B cell (primary cell): ENCODE data around the gene KDF1. TPM values are rescaled to one million over a fixed set of nuclear protein-coding genes. Genes with fewer than 3 reads are reported as not detected.

Experiments used
- ATAC-seq: fragments of 200-7000 bp; cut with Tn5 transposase; one replicate; pipeline ENCODE4 v1.10.0; 2021; ENCODE audit warnings: low read depth, mild to moderate bottlenecking, moderate number of reproducible peaks, moderate library complexity
- CTCF ChIA-PET: fragments of 350-600 bp; sonication (Branson Sonifier 250); formaldehyde crosslinking; loops from one replicate; lab custom pipeline; 2021; ENCODE audit warnings: antibody characterized with exemption, inconsistent platforms; lab: Charles Lee
- POLR2A ChIA-PET: fragments of 350-600 bp; sonication (Branson Sonifier 250); formaldehyde crosslinking; loops from one replicate; lab custom pipeline; 2021; ENCODE audit warnings: antibody characterized with exemption; lab: Charles Lee
- DNase-seq: peaks from one replicate; pipeline ENCODE4 v3.0.0; 2013
- H2AFZ ChIP-seq: 2 replicates; pipeline ENCODE4 v1.6.1; 2012; ENCODE audit warnings: mild to moderate bottlenecking, low read depth, low read length; ENCODE audit not compliant: insufficient read depth, poor library complexity, severe bottlenecking
- H3K27ac ChIP-seq, 2 donors: 1 replicate in 1 of 2; 2 replicates in 1 of 2; pipeline ENCODE4 v1.5.1; 2012 to 2013; ENCODE audit warnings: low read length in 2 of 2, mild to moderate bottlenecking in 2 of 2, moderate library complexity in 1 of 2
- H3K27me3 ChIP-seq, 4 experiments: fragments of 200-600 bp in 1 of 4; sonication (generic) in 1 of 4; replicated peaks in 1 of 4; 1 replicate in 2 of 4; 2 replicates in 2 of 4; pipeline versions ENCODE4 v1.6.1 to v1.7.0; 2013 to 2016; ENCODE audit warnings: low read length in 3 of 4, mild to moderate bottlenecking in 2 of 4, mixed read lengths in 1 of 4, moderate library complexity in 1 of 4; ENCODE audit not compliant: insufficient read depth in 4 of 4, control insufficient read depth in 3 of 4; ENCODE audit errors: control extremely low read depth in 1 of 4
- H3K36me3 ChIP-seq, 2 experiments: replicated peaks in 1 of 2; 1 replicate in 1 of 2; 2 replicates in 1 of 2; pipeline versions ENCODE4 v1.6.1 to v1.7.1; 2013; ENCODE audit warnings: low read length in 1 of 2; ENCODE audit not compliant: insufficient read depth in 2 of 2, control insufficient read depth in 1 of 2; ENCODE audit errors: control extremely low read depth in 1 of 2, extremely low read depth in 1 of 2
- H3K4me1 ChIP-seq, 2 donors: fragments of 200-600 bp in 1 of 2; sonication (generic) in 1 of 2; 1 replicate in 1 of 2; 2 replicates in 1 of 2; pipeline versions ENCODE4 v1.5.1 to v1.6.1; 2013 to 2017; ENCODE audit warnings: low read length in 2 of 2; ENCODE audit not compliant: control insufficient read depth in 2 of 2, insufficient read depth in 2 of 2
- H3K4me2 ChIP-seq: replicated peaks from 2 replicates; pipeline ENCODE3; 2012; ENCODE audit warnings: mild to moderate bottlenecking, low read depth, low read length; ENCODE audit not compliant: poor library complexity, severe bottlenecking
- H3K4me3 ChIP-seq, 5 experiments: fragments of 200-600 bp in 1 of 5; sonication (generic) in 1 of 5; 1 replicate in 3 of 5; 2 replicates in 2 of 5; pipeline versions ENCODE4 v1.5.1 to v1.7.0; 2011 to 2016; ENCODE audit warnings: low read length in 4 of 5, mild to moderate bottlenecking in 4 of 5, low read depth in 2 of 5, control low read depth in 1 of 5, moderate library complexity in 1 of 5; ENCODE audit not compliant: insufficient read depth in 1 of 5; ENCODE audit errors: control extremely low read depth in 1 of 5, extremely low read depth in 1 of 5
- H3K79me2 ChIP-seq: fragments of 200-600 bp; sonication (generic); one replicate; pipeline ENCODE4 v1.6.0; 2016; ENCODE audit warnings: low read length; ENCODE audit not compliant: control insufficient read depth, insufficient read depth
- H3K9ac ChIP-seq: fragments of 200-600 bp; sonication (generic); 2 replicates; pipeline ENCODE4 v1.6.1; 2017; ENCODE audit warnings: mild to moderate bottlenecking, low read length, moderate library complexity
- H3K9me3 ChIP-seq, 3 donors: one replicate each; pipeline versions ENCODE4 v1.6.1 to v1.7.1; 2013; ENCODE audit warnings: low read length in 2 of 3; ENCODE audit not compliant: control insufficient read depth in 2 of 3, insufficient read depth in 1 of 3; ENCODE audit errors: control extremely low read depth in 1 of 3
- H4K20me1 ChIP-seq: 2 replicates; pipeline ENCODE4 v1.6.0; 2012; ENCODE audit warnings: mild to moderate bottlenecking, low read length; ENCODE audit not compliant: insufficient read depth, control insufficient read depth, poor library complexity, severe bottlenecking
- H3K27ac Mint-ChIP-seq: one replicate; pipeline ENCODE4 v1.8.0; 2021; ENCODE audit warnings: mixed read lengths
- H3K27me3 Mint-ChIP-seq: one replicate; pipeline ENCODE4 v1.8.0; 2021; ENCODE audit warnings: mixed read lengths
- H3K4me1 Mint-ChIP-seq: one replicate; pipeline ENCODE4 v1.8.0; 2021; ENCODE audit warnings: mixed read lengths
- H3K4me3 Mint-ChIP-seq: one replicate; pipeline ENCODE4 v1.8.0; 2021; ENCODE audit warnings: mixed read lengths
- H3K9me3 Mint-ChIP-seq: one replicate; pipeline ENCODE4 v1.8.0; 2022; ENCODE audit warnings: mixed read lengths; ENCODE audit not compliant: insufficient read depth
- EZH2 ChIP-seq: IDR thresholded peaks from 2 replicates; pipeline ENCODE4 v1.6.1; 2012; ENCODE audit warnings: borderline replicate concordance, low read depth, mild to moderate bottlenecking, moderate library complexity, low read length; ENCODE audit not compliant: insufficient read depth, poor library complexity, severe bottlenecking
- WGBS: methylation state at CpG from one replicate; pipeline ENCODE4 v1.1.5; 2013; ENCODE audit warnings: missing lambda C conversion rate; ENCODE audit not compliant: insufficient coverage; 5-methylcytosine and 5-hydroxymethylcytosine counted together
- intact Hi-C: fragments of 100-400 bp; cut with micrococcal nuclease; formaldehyde crosslinking; loops from one replicate; pipeline ENCODE4 v1.10.0; 2022
- polyA plus RNA-seq: library from polyadenylated mRNA; depleted of rRNA; stranded (reverse); fragments of >200 nt; gene quantifications from 2 replicates; pipeline ENCODE4 v1.2.3, GENCODE V29; 2012
- total RNA-seq, 2 donors: library from RNA; stranded (reverse); fragments of 120-200 nt in 1 of 2; gene quantifications; 1 replicate in 1 of 2; 2 replicates in 1 of 2; pipeline versions ENCODE4 v1.2.3 to v1.2.4, GENCODE V29; 2013 to 2022
- TF ChIP-seq, protein P1 (sequence below): fragments of 200-600 bp; IDR thresholded peaks from one replicate; pipeline ENCODE4 v1.8.0; 2022; ENCODE audit warnings: antibody characterized with exemption, mild to moderate bottlenecking

The KDF1 gene
- total and polyA plus RNA-seq, 2 donors (not counting 1 experiment from before 2014, with no cell fraction given) = 0.74 to 2.6 TPM

DNA sequence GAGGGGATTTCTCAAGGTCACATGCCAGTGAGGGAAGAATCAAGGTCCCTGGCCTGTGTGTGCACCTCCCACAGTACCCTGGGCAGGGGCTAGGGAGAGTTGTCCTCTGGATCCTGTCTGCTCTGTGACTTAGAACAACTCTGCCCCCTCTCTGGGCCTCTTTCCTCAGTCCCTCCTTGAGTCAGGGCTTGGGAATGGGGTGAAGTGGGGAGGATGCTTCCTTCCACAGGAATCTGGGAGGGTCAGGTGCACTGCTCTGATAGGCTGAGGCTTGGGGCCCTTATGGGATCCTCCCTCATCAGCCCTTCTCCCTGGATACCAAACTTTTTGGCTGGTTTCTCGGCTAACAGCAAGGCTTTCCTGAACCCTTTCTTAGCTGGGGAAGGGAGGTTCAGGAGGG is 35.8 kb upstream of the KDF1 start:
- no peaks in the 10 kb centered on the region for H3K9me3 Mint-ChIP-seq
- H3K4me3 Mint-ChIP-seq = no peak overlapping the region
- peaks cover 17% of the 10 kb centered on the region for H3K4me1 Mint-ChIP-seq
- ATAC-seq (no peak), DNase-seq (peak; percentile 16)
- peaks cover 0 to 52% (median 30%) of the 10 kb centered on the region in 4 experiments for H3K27me3 ChIP-seq
- H2AFZ ChIP-seq = no peak overlapping the region
- intact Hi-C loops = no loop called here
- ChIA-PET CTCF (interaction anchor here (0.6 to 7.4 kb wide), 9 partner anchors 10 to 1370 kb away, joined by 3 to 84 read pairs (median 6); partner anchors contain the start of gene TENT5B), POLR2A (no interaction called here)
- WGBS = no CpG with 5 or more reads among the region's 1 CpG
- no peak overlapping the region for H3K4me3 ChIP-seq
- no peaks in the 10 kb centered on the region for H4K20me1 ChIP-seq
- peaks cover 37% of the 10 kb centered on the region for H3K27me3 Mint-ChIP-seq
- H3K4me1 ChIP-seq = peaks cover 16 to 27% of the 10 kb centered on the region in 2 donors
- no peaks in the 10 kb centered on the region for H3K79me2 ChIP-seq
- no peak overlapping the region for H3K27ac Mint-ChIP-seq
- H3K36me3 ChIP-seq = no peaks in the 10 kb centered on the region
- H3K9me3 ChIP-seq = peaks cover 0 to 13% (median 0%) of the 10 kb centered on the region in 3 donors
- H3K27ac ChIP-seq = no peak overlapping the region
- H3K9ac ChIP-seq = no peak overlapping the region
- TF ChIP-seq, protein P1, sequence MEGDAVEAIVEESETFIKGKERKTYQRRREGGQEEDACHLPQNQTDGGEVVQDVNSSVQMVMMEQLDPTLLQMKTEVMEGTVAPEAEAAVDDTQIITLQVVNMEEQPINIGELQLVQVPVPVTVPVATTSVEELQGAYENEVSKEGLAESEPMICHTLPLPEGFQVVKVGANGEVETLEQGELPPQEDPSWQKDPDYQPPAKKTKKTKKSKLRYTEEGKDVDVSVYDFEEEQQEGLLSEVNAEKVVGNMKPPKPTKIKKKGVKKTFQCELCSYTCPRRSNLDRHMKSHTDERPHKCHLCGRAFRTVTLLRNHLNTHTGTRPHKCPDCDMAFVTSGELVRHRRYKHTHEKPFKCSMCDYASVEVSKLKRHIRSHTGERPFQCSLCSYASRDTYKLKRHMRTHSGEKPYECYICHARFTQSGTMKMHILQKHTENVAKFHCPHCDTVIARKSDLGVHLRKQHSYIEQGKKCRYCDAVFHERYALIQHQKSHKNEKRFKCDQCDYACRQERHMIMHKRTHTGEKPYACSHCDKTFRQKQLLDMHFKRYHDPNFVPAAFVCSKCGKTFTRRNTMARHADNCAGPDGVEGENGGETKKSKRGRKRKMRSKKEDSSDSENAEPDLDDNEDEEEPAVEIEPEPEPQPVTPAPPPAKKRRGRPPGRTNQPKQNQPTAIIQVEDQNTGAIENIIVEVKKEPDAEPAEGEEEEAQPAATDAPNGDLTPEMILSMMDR = no peak
- TF ChIP-seq EZH2 = no peak
- H3K4me2 ChIP-seq = no peak overlapping the region

DNA sequence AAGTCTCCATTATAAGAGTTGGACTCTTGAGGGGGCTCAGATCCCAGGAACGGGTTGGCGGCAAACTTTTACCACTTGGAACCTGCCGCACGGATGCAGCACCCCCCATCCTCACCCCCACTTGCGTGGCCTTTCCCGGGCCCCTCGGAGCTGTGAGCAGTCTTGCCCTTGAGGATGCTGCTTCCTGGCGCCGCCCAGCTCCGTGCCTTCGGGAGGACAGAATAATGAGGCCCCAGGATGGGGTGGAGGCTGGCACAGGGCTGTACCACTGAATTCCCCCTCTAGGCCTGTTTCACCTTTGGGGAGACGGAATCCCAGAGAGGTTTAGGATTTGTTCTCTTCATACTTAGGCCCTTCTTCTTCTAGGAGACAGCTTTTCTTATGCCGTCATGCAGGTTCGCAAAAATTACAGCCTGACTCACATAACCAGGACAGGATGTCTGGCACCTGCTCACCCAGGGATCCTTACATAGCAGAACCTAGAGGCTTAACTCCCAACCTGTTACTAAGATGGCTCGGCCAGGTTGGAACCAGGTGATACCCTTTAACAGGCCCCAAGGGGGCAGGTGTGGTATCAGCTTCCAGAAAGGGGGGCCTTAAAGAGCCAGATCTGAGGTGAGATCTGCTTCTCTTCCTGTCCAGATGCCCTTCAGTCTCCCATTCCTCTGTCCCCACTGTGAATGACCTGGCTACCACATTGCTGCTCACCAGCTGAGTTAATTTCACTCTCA is 34.7 kb upstream of the KDF1 start:
- peaks cover 0 to 13% (median 0%) of the 10 kb centered on the region in 3 donors for H3K9me3 ChIP-seq
- H3K4me3 ChIP-seq = peak overlapping the region in 2 of 5 experiments; percentile 6 to 27
- peak overlapping the region; percentile 15 for H3K27ac Mint-ChIP-seq
- no peaks in the 10 kb centered on the region for H3K36me3 ChIP-seq
- peaks cover 0 to 54% (median 30%) of the 10 kb centered on the region in 4 experiments for H3K27me3 ChIP-seq
- POLR2A ChIA-PET = no interaction called here
- H3K79me2 ChIP-seq = no peaks in the 10 kb centered on the region
- TF ChIP-seq, protein P1 = no peak
- no peak for TF ChIP-seq EZH2
- intact Hi-C loops = no loop called here
- no peak overlapping the region for H3K27ac ChIP-seq
- peak overlapping the region; percentile 86 for H3K4me3 Mint-ChIP-seq
- peaks cover 41% of the 10 kb centered on the region for H3K27me3 Mint-ChIP-seq
- ATAC-seq = no peak
- H3K4me1 Mint-ChIP-seq = peaks cover 15% of the 10 kb centered on the region
- peak; percentile 27 for DNase-seq
- H3K4me1 ChIP-seq = peaks cover 13 to 25% of the 10 kb centered on the region in 2 donors
- H3K4me2 ChIP-seq = peak overlapping the region; percentile 98
- CTCF ChIA-PET = interaction anchor here (0.9 to 7.4 kb wide), 4 partner anchors 50 to 108 kb away, joined by 3 to 83 read pairs (median 6); no protein-coding TSS in a partner anchor
- H4K20me1 ChIP-seq = no peaks in the 10 kb centered on the region
- peak overlapping the region; percentile 44 for H3K9ac ChIP-seq
- H3K9me3 Mint-ChIP-seq = no peaks in the 10 kb centered on the region
- WGBS = 58% methylated on average over 11 of the region's 15 CpGs
- no peak overlapping the region for H2AFZ ChIP-seq
